ENCODE results near the gene RBMX.

GRCh38 chrX:136858007-136858756 lies 22.3 kb downstream of the RBMX start:
- no peak for TF ChIP-seq CTCF (IDR thresholded peaks at IDR 0.05; ENCODE audit: low read depth, low read length)
- TF ChIP-seq MYC (IDR thresholded peaks at IDR 0.05; ENCODE audit: low read depth, low read length) = no peak
- TF ChIP-seq POLR2A (IDR thresholded peaks at IDR 0.05; ENCODE audit: extremely low read depth, insufficient read length) = no peak
- TF ChIP-seq MAX (IDR thresholded peaks at IDR 0.05; ENCODE audit: low read depth, low read length) = no peak
